HT-29 (cell line): ENCODE data around the gene CDK1. TPM values are rescaled to one million over a fixed set of nuclear protein-coding genes. Genes with fewer than 3 reads are reported as not detected.
A peak's percentile ranks its signal among the peaks of the same experiment; 100 is the strongest.

ENCODE experiments used
- DNase-seq: peaks from one replicate; pipeline ENCODE4 v3.0.0-alpha.2; 2015; ENCODE audit warnings: low spot score
- total RNA-seq: library from RNA; depleted of rRNA; stranded (reverse); fragments of >200 nt; shearing (Covaris generic); gene quantifications from 2 replicates; pipeline ENCODE4 v1.2.3, GENCODE V29; 2014; rRNA removed

CDK1 gene
- 36.2 and 46.5 TPM in 2 replicates for total RNA-seq

DNA sequence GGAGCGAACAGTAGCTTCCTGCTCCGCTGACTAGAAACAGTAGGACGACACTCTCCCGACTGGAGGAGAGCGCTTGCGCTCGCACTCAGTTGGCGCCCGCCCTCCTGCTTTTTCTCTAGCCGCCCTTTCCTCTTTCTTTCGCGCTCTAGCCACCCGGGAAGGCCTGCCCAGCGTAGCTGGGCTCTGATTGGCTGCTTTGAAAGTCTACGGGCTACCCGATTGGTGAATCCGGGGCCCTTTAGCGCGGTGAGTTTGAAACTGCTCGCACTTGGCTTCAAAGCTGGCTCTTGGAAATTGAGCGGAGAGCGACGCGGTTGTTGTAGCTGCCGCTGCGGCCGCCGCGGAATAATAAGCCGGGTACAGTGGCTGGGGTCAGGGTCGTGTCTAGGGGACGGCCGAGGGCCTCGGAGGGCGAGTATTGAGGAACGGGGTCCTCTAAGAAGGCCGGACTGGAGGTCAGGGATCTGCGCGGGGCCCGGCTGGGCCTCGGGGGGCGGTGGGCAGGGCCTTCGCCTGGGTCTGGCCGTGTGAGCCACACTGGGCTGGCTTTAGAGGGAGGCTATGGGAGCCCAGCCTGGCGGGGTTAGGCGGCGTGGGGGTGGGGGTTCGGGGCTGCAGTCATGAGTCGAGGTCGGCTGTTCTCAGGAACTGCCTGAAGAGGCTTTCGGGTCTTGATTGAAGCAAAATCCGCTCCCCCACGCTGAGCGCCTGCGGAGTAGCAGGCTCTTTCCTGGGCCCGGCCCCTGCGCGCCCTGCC is at the start of gene CDK1:
Gene CDK1, plus strand, starts transcription at position 265 of the 757 bp plus-strand sequence. CDS start 1,688 bp downstream, outside the sequence.
- peak; percentile 99 for DNase-seq

DNA sequence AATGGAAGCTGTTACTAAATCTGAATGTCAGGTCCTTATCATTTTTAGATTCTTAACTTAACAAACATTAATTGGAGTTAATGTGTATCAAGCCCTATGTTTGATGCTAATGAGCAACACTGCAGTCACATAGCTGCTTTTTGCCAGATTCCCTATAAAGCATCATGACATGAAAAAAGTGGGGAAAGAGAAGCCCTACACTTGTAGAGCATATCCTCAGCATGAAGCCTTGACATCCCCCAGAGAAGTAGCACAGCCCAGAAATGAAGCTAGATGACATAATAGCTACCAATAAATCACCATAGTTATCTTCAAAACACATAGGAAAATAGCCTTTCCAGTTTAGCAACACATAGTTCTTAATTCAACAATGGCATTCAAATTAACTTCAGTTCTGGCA is 49.2 kb upstream of the CDK1 start:
- no peak for DNase-seq

GRCh38 chr10:60731134-60731885 is 47.0 kb upstream of the CDK1 start:
- peak; percentile 35 for DNase-seq

DNA sequence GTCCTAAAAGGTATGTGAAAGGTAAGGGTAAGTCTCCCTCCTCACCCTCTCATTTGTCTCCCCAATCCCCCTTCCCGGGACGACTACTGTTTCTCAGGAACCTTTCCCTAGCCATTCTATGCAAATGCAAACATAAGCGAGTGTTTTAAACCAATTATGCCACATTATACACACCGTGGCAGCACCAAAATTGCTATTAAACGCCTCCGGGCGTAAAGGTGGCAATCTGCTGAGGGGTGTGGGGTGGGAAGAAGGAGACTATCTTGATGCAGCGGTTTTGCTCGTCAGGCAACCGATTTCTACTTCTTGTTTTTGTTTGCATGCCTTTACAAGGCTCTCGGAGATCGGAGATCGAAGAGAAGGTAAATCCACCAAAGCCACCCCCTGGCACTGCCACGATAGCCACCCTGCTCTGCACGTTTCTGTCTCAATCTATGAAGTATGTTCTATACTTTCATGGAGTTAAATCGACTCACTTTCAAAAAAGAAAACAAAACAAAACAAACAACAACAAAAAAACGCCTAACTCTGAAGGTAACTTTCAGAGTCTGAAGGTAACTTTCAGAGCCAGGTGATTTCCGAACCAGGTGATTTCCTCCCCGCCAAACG is 46.0 kb upstream of the CDK1 start:
- DNase-seq, result peak; percentile 71

DNA sequence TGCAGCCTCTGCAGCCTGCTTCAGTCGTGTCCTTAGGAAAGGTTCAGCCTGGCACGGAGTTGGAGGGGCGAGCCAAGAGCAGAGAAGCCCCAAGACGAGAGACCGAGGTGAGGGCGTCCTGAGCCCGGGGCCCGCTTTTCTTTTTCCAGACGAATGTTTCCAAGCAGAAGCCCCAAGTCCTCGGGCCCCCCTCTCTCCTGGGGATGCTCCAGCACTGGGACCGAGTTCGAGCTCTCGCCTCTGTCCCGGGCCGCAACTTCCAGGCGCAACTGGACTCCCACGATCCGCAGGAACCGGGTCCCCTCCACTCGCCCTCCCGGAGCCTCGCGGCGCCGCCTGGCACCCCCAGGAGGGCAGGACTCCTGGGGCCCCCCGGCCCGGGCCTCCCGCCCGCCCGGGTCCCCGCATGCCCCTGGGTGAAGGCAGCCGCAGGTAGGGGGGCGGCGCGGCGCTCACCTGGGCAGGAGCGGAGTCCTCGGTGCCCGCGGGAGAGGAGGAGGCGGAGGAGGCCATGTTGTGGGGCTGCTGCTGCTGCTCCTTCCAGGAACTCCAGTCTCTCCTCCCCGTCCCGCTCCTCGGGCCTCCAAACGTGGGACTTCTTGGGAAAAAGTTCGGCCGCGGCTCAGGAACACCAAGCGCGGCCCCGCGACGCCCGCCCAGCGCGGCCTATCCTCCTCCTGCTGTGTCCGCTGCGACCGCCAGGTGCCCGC is 45.3 kb upstream of the CDK1 start:
- DNase-seq, result peak; percentile 85

GRCh38 chr10:60733517-60733822 is 44.8 kb upstream of the CDK1 start:
- DNase-seq, result no peak

DNA sequence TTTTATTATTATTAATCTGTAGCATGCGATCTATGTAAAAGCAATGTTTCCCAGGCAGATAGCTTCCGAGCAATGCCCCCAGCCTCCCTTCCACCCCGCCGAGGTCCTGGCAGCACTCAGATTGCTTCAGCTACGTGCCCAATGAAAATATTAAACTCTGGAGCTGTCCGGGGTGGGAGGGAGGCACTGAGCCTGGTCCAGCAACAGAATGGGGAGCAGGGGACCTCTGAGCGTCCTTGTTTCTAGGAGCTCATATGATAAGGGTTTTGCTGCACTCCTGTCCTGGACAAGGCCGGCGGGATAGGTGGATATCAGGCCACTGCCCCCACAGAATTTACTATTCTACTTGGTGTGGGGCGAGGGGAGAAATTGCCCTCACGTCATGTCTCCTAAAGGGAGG is 44.5 kb upstream of the CDK1 start:
- DNase-seq, result no peak

DNA sequence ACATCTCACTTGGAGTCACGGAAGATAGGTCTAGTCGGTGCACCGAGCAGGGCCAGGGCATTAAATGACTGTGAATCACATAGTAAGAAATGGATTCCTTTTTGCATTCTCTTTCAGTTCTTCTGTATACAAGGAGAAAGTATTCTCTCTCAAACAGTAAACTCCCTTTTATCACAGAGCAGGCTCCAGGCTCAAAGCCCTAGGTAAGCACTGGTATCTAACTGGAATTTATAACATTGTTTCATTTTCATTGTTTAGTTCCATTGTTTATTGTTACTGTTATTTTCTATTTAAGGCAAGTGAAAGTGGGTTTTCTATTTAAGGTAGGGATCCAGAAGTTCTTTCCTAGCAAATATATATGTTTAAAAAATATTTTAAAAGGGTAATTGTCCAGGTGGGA is 44.1 kb upstream of the CDK1 start:
- no peak for DNase-seq

DNA sequence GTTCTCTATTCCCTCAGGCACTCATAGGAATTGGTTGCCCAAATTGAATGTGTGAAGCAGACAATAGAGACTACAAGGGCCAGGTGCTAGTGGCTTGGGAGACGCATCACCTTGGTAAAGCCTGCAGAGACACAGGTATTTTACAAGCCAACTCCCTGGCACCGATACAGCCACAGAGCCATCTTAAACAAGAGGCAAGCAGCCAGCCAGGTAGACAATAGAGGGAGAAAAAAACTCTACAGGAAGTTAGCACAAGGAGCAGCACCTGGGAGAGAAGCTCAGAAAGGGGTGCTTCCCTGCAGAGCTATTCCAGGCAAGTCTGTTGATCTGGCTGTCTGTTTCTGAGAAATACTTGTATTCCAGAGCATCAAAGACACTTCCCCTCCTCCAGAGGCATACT is 43.0 kb upstream of the CDK1 start:
- DNase-seq, result peak; percentile 51

GRCh38 chr10:60737242-60737641 is 41.0 kb upstream of the CDK1 start:
- peak; percentile 7 for DNase-seq

DNA sequence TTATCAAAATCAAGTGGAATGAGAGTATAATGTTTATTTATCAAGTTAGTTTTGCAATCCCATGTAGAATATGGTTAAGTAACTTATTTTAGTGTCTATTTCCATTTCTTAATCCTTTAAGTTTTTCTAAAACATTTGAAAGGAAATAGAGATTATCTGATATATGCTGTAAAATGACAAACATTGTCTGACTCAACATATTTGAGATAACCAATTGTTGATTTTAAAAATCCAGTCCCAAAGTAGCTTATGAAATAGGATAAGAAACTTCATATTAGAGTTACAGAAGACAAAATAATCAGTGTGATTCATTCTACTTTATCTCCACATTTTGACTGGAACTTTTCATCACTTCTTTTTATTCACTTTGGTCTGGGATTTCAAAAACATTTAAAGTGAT is 38.7 kb upstream of the CDK1 start:
- no peak for DNase-seq

GRCh38 chr10:60742512-60742911 is 35.8 kb upstream of the CDK1 start:
- no peak for DNase-seq

DNA sequence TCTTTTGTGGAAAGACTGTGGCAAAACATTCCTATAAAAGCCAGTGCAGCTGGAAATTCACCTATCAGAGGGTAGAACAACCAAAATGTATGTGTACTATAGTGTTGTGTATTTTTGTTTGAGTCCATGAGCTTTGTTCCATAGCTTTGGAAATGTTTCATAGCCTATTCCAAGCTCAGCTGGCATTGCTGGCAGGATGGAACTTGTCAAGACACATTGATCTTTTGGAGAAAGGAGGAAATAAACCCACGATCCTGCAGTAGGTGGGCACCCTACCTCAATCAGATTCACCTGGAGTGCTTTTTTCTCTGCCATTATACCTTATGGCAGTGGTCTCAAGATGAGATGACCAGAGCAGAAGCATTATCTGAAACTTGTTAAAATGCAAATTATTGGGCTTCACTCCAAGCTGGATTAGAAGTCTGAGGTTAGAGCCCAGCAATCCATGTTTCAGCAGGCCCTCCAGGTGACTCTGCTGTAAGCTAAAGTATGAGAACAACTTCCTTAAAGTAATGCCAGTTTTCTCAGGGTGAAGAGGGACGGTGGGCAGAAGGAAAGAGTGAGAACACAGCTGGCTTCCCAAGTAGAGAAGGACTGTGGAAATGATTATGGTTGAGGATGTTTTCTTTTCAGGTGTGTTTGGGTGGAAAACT is 30.3 kb upstream of the CDK1 start:
- DNase-seq, result no peak

GRCh38 chr10:60753152-60753551 is 25.1 kb upstream of the CDK1 start:
- DNase-seq, result no peak

DNA sequence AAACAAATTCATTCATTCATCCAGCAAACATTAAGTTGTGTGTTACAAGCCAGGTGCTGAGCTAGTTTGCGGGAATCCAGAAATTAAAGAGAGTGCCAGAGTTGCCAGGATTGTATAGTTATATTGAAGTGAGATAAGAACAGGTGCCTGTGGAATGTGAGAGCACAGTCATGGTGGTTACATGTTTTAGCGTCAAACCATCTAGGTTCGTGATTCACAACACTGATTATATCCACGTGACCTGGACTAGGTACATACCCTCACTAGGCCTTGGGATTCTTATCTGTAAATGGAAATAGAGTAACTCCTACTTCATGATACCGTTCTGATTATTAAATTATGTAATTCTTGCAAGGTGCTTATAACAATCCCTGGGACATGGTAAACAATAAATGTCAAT is 24.5 kb upstream of the CDK1 start:
- DNase-seq, result no peak

DNA sequence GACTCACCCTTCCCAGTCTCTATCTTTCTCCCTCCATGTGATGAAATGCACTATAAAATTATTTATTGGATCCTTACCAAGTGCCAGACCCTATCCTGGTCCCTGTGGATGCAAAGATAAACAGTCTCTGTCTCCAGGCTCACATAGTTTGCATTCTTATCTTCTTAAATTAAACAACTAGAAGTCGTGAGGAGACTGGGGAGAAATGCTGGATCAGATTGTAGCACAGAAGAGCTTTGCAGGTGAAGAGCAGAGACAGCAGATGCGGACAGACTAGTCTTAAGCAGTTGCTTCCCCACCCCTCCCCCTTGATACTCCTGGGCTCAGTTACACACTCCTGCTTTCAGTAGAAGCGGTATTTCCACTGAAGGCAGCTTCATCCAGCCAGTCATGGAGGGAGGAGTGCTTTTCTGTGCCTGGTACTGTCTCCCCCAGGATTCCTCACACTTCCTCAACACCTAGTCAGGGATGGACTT is 20.8 kb upstream of the CDK1 start:
- DNase-seq, result peak; percentile 30

DNA sequence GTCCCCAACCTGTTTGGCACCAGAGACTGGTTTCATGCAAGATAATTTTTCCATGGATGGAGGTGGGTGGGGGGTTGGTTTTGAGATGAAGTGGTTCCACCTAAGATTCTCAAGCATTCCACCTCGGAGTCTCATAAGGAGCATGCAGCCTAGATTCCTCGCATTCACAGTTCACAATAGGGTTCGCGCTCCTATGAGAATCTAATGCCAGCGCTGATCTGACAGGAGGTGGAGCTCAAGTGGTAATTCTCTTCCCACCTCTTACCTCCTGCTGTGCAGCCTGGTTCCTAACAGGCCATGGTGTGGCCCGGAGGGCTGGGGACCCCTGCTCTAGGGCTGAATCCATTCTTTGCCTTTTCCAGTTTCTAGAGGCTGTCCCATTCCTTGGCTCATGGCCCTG is 19.1 kb upstream of the CDK1 start:
- no peak for DNase-seq

DNA sequence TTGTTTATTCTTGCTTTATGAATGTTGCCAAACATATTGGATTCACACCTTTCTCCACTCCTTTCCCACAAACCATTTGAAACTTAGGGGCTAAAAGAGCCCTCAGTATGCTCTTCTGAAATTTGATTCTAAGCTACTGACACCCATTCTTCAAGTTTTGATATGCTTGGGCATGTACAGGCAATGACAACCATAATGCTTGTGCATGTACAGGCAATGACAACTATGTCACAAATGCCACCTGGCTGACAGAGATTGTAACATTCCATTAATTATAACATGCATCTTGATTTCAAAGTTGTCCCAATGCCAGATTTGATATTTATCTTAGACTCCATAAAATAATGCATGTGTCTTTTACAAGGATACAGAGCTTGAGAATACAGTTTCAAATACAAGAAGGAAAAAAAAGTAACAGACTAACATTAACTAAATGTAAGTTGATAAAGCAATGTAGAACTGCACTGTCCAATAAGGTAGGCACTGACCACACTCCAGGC is 17.5 kb upstream of the CDK1 start:
- peak; percentile 17 for DNase-seq

- no peak for DNase-seq
These were observed 15.7 kb upstream of the CDK1 start for GRCh38 chr10:60762554-60762953.

- DNase-seq, result no peak
These were observed 10.9 kb upstream of the CDK1 start for GRCh38 chr10:60767424-60767823.

- no peak for DNase-seq
These were observed 8.9 kb upstream of the CDK1 start for GRCh38 chr10:60769406-60769805.
